DMS153 treated with DMSO at 0.1 percent for 48 hours (cell line): ENCODE results near the gene EHBP1.

Experiments
- DNase-seq: peaks from one replicate; lab custom pipeline; 2025; ENCODE audit not compliant: unreplicated experiment; lab: John Stamatoyannopoulos, UW

EHBP1 gene

DNA sequence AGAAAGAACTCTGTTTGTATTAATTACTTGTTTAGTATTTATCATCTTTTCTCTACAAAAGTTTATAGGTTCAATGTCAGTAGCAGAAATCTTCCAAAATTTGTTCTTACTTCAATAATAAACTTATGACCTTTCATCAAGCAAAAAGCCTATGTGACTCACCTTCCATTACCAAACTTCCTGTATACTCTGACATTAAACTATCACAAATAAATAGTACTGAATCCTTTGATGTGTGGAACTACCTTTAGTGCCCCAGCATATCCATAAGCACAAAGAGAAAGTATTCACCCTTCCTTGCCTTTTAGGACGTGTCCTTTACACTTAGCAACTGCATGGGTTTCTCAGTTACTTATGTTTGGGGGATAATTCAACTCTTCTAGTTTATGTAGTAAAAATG is 166.0 kb downstream of the EHBP1 start:
- no peak for DNase-seq

DNA sequence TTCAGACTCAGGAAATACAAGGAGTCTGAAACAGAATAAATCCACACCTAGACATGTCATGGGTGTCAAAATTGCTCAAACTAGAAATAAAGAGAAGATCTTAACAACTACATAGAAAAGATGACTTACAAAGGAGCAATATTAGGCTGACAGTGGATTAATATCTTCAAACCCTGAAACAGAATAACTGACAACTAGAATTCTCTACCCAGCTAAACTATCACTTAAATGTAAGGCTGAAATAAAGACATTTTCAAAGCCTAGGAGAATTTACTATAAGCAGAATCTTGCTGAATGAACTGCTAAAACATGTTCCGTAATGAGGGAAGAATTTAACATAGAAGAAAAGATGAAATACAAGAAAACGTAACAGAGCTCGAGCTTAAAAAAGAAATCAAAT is 168.1 kb downstream of the EHBP1 start:
- DNase-seq: no peak

DNA sequence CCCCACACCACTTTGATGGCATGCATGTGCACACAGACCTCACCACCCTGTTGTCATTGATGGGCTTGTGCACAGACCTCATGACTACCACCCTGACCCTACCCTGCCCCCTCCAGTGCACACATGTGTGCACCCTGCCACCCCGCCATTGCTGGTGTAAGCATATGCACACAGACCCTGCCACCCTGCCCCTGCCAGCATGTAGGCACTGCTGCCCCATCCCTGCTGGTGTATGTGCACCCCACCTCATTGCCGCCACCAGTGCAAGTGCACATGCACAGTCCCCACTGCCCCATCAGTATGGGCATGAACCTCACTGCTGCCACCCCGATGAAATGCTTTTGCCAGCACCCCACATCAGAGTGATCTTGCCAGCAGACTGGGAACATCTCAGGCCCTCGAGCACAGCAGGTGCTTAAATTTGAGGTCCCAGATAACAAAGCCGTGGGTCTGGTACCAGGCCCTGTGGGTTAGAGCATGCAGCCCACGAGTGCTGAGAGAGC is 169.4 kb downstream of the EHBP1 start:
- no peak for DNase-seq

DNA sequence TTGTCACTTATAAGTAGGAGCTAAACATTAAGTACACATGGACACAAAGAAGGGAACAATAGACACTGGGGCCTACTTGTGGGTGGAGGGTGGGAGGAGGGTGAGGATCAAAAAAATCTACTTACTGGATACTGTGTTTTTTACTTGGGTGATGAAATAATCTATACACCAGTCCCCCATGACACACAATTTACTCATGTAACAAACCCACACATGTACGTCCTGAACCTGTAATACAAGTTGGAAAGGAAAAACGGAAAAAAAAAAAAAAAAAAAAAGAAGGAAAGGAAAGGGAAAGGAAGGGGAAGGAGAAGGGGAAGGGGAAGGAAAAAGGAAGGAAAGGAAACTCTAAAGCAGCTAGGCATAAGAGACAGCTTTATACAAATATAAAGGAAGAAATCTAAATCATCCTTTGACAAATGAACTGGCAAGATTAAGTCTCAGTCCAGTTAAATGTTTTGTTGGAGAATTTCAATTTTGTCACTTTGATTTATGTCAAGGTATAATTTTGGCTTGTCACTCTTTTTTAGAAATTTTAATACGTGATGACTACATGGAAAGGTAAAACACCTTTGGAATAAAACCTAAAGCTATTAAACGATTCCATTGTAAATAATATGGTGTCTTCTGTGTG is 175.8 kb downstream of the EHBP1 start:
- DNase-seq: no peak

DNA sequence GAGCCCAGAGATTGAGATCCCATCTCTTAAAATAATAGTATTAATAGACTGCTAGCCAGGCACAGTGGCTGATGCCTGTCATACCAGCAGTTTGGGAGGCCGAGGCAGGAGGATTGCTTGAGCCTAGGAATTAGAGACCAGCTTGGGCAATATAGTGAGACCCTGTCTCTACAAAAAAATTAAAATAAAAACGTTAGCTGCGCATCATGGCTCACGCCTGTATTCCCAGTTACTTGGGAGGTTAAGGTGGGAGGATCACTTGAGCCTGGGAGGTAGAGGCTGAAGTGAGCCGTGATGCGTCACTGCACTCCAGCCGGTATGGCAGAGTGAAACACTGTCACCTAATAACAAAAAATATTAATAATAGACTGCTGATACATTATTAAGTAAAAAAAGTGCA is 178.1 kb downstream of the EHBP1 start:
- no peak for DNase-seq

DNA sequence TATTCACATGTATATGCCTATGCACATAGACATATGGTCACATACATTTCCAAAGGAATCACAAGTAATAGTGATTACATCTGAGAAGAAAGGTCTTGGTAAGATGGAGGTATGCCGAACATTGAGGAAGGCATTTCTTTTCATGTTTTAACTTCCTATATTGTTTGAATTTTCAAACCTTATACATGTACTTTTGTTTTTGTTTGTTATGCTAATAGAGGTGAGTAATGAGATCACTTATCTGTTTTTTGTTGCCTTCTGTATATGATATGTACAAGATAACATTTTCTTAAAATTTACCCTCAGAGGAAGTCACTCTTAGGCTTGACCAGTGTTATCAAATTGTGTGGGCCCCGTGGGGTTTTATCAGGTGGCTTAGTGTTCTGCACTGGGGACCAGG is 178.6 kb downstream of the EHBP1 start:
- no peak for DNase-seq

DNA sequence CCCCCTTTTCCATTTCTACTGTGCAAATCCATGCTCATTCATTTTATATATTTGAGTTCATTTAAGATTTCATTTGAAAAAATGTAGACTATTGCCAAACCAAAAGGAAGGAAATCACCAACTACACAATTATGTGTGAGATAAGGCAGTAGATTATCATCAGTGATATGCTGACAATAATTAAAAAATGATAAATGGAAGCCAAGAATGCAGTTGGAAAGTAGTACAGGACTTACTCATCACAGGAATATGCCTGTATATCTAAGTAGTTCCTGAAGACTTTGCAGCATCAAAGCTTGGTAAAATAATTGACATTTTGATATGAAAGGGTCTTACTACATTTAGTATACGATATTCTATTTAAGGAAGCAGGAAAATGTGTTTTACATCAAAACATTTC is 179.0 kb downstream of the EHBP1 start:
- DNase-seq: no peak

DNA sequence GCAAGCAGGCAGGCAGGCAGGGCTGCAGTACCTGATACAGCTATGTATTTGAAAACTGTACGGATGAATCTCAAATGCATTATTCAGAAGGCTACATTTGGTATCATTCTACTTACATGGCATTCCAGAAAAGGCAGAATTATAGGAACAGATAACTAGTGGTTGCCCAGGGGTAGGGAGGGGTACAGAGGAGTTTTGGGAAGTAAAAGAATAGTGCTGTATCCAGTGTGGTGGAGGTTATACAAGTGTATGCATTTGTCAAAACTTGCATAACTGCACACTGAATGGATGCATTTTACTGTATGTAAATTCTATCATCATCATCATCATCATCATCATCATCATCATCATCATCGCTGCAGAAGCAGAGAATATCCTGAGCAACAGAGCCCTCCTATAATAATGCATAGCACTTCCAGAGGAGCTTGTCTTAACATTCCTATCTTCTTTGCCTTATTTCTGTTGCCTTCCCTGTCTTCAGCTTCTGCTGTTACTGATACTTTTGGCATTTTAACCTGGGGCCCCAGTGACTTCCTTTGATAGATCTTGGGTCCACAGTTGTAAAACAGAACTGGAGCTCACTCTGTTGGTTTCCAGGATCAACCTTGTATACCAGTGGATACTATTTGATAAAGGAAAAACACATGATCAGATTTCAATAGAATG is 189.6 kb downstream of the EHBP1 start:
- no peak for DNase-seq

DNA sequence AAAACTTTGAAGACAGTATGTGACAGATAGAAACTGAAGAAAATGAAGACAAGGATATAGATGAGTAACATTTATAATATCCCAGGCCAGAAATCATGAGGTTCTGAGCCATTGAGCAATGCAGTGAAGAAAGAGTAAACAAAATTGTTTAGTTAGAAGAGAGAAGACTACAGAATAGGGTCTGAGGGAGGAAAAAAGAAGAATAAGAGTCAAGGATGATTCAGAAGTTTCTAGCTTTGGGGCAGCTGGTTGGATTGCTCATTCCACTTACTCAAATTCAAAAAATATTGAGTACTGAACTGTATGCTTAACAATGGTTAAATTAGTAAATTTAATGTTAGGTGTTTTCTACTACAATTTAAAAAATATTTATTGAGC is 190.1 kb downstream of the EHBP1 start:
- DNase-seq: no peak

DNA sequence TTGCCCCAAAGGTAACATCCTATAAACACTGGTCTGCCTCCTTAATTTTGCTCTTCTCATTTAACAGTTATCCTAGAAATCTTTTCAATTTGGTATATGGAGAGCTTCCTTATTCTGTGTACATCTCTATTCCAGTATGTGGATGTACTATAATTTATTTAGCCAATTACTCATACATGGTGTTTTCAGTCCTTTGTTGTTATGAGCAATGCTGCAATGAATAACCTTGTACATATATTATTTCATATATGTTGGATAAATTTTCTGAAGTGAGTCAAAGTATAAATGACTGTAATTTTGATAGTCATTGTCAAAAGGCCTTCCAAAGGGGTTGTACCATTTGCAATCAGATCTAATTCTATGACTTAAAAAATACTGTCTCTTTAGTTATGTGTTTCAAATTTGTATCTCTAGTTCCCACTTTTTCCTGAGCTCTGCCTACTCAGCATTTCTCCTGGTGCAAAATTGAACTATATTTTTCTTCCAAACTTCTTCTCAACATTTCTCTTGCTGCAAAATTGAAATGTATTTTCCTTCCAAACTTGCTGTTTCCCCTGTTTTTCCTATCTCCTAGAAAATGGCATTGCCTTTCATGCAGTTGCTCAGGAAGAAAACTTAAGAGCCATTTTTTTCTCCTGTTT is 191.8 kb downstream of the EHBP1 start:
- no peak for DNase-seq

DNA sequence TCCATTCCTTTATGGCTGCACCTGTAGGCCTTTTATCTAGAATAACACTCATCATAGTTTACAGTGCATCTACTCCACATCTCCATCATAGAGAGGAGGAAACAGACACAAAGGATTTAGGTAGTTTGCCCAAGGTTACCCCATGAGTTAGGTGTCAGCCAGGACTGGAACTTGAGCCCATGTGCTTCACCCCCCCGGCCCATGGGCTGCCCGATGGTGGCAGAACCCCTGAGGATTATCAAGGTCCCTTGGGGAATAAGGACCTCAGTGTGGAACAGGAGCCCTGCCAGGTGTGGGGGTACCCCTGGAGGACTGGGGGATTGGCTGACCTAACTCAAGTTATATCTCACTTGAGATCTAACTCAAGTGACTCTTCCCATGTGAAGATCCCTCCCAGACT is 198.8 kb downstream of the EHBP1 start:
- no peak for DNase-seq

DNA sequence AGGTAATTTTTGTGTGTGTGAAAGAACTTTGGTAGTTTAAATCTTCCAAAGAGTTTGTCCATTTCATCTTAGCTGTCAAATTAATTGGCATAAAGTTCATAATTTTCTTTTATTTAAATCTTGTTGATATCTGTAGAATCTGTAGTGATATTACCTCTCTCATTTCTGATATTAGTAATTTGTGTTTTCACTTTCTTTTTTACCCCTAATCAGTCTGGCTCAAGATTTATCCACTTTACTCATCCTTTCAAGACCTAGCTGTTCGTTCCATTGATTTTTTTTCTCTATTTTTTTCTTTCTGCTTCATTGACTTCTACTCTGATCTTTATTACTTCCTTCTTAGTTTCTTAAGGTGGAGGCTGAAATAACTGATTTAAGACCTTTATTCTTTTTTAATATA is 202.6 kb downstream of the EHBP1 start:
- no peak for DNase-seq

DNA sequence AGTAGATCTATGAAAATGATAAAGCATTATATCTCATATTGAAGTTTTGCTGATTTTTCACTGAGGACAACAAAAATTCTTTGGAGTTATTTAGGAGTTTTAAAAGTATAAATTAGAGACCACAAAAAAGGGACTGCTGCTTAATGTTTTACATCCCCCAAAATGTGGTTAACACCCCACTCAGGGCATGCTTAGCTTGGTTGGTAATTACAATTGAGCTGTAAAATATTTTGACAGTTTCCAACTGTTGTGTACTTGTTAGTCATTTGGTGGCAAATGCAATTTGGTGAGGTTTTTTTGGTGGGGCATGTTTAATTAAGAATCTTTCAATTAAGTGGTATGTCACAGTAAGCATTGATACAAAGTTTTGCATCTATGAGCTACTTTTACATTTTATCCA is 207.8 kb downstream of the EHBP1 start:
- DNase-seq: no peak

DNA sequence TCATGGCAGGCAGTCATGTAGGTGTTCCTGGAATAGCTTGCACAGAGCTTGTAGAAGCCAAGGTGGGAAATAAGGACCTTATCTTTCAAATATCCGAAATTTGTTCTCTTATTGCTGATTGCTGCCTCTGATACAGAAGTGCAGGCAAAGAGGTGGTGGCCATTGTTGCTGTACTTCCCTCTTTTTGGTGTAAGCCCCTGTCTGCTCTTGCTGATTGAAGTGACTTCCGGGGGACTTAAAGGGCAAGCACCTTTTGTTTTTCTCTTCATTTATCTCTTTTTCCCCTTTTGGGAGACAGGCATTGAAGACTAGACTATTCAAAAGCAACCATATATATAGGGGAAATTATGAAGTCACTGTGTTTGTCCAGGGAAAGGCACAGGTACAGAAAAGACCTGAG is 213.5 kb downstream of the EHBP1 start:
- no peak for DNase-seq

DNA sequence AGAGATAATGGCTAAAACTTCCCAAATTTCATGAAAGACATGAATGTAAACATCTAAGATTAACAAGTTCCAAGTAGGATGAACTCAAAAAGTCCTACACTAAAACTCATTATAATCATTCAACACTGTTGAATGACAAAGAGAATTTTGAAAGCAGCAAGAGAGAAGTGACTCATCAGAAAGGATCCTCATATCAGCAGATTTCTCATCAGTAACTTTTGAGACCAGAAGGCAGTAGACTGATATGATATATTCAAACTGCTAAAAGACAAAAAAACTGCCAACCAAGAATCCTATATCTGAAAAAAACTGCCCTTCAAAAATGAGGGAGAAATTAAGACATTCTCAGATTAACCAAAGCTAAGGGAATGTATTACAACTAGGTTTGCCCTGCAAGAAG is 214.6 kb downstream of the EHBP1 start:
- DNase-seq: no peak

DNA sequence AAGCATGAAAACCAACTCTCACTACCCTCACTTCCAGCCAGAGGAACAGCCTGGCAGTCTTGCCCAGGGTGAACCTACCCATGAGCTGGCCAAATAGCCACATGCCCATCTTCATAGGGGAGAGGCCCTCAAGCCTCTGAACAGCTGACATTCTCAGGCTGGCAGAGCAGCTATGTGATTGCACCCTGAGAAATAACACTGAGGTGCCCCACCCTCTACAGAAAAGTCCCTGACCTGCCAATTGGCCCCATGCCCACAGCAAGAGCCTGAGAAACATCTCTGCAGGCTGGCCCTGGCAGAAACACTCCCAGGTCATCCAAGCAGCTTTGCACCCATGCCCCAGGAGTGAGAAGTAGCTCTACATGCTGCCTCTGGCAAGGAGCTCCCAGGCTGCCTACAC is 217.7 kb downstream of the EHBP1 start:
- no peak for DNase-seq

DNA sequence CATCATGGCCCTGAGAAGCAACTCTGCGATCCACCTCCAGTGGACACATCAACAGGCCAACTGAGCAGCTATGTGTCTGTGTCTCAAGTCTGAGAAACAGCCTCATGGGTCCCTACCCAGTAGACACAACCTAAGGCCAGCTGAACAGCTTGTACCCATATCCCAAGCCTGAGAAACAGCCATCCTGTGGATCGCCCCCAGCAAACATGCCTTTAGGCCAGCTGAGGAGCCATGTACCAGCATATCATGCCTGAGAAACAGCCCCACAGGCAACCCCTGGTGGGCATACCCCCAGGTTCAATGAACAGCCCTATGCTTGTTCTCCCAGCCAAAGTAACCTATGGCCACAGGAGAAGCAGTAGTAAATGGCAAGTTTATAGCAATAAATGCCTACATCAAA is 218.4 kb downstream of the EHBP1 start:
- DNase-seq: no peak

DNA sequence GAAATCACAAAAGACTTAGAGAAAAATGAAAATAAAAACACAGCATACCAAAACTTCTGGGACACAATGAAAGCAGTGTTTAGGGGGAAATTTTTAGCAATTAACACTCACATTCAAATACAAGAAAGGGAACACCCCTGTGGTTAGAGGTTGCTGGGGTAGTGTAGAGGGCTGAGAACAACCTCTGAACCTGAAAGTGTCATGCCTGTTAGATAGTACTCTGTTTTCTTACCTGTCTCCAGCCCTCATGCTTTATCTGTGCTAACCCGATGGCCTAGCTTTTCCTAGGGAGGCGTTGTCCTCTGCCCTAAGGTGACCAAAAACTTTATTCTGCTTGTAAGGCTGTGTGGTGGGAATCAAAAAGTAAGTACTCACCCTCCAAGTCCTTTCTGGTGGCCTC is 222.5 kb downstream of the EHBP1 start:
- no peak for DNase-seq

DNA sequence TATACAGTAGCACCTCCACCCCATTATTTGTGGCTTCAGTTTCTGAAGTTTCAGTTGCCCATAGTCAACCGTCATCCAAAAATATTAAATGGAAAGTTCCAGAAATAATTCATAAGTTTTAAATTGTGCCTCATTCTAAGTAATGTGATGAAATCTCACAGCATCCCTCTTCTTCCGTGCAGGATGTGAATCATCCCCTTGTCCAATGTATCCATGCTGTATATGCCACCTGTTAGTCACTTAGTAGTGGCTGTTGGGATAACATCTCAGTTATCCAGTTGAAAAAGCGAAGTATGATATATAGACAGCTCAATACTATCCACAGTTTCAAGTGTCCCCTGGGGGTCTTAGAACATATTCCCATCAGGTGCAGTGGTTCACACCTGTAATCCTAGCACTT is 226.0 kb downstream of the EHBP1 start:
- no peak for DNase-seq

DNA sequence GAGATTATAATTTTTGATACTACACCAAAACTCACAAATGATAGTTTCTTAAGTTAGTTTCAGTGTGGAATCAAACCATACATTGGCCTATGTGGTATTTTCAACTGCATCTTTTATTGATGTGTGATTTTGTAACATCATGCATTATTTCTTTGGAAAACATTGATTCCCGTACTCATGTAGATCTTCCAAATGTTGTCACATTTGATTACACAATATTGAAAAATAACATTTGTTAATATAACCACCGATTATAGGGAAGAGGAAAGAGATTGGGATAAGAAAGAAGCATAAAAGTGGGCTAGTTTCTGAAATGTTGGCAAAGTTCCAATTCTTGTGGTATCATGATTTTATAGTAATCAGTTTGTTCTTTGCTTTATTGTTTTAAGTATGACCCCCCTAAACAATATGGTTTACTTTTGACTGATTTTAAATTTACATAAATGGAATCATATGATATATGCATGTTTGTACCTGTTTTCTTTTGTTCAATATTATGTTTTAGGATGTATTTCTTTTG is 227.9 kb downstream of the EHBP1 start:
- no peak for DNase-seq

DNA sequence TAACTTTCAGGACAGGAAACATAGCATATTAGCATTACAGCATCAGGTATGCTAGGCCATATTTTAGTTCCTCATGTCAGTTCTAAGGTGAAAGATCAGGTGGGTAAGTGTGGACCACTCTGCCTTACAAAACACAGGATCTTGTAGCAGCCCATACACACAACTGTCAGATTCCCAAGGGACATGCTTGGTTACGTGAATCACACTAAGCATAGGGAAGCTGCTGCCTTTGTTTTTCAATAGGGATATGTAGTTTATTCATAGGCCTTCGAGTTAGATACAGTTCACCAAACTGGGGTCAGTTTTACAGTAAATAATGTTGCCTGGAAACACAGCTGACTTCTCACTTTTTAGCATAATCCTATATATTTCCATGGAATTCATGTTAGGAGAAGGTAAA is 229.0 kb downstream of the EHBP1 start:
- no peak for DNase-seq

DNA sequence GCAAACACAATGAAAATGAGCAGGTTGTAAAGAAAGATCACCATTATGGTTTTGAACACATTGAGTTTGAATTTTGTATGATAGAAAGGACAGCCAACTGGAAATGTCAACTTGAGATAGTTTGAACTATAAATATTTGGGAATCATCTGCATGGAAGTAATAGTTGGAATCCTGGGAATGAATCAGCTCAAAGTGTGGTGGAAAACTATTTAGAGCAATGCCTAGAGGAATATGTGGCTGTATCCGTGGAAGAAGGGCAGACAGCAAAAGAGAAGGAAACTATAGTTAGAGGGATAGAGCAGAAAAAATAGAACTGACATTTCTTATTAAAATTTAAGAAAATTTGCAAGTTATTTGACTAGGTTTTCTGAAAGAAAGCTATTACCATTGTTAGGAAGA is 232.6 kb downstream of the EHBP1 start:
- DNase-seq: no peak
